DMS 273 (cell line): ENCODE measurements around the gene MYLK.
"Not testable (repeated sequence)": the region's sequence is repeated elsewhere in the genome, so short reads cannot be mapped to it uniquely, and the experiment has no call there.

Experiments used
- DNase-seq: peaks from one replicate; lab custom pipeline; 2025; ENCODE audit not compliant: unreplicated experiment; lab: John Stamatoyannopoulos, UW

The MYLK gene

GRCh38 chr3:123728014-123728413, 156.1 kb downstream of the MYLK start:
- no peak for DNase-seq

GRCh38 chr3:123725652-123726400, 158.3 kb downstream of the MYLK start:
- DNase-seq = peak; percentile 32

GRCh38 chr3:123724306-123724705, 159.8 kb downstream of the MYLK start:
- DNase-seq = peak; percentile 41

DNA sequence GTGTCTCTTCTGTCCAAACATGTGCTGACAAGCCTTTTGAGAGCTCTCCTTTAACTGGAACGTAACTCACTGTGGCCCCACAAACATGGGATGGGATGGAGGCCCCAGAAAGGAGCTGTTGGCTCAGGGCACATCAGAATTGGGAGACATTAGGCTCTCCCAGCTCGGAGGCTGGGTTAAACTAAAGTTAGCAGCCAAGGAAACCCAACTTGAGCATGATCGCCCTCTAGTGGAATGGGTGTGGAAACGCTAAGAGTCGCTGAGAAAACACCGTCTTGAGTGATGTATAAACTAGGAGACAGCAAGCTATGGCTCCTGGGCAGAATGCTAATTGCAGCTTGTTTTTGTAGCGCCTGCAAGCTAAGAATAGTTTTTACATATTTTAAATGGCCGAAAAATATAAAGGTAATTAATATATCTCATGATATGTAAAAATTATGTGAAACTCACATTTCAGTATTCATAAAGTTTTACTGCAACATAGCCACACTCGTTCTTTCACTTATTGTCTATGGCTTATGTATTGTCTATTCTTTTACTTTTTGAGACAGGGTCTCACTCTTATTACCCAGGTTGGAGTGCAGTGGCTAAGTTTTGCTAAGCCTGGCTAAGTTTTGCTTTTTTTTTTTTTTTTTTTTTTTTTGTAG, 160.5 kb downstream of the MYLK start:
- DNase-seq = peak; percentile 97

GRCh38 chr3:123723070-123723469, 161.1 kb downstream of the MYLK start:
- peak; percentile 37 for DNase-seq

DNA sequence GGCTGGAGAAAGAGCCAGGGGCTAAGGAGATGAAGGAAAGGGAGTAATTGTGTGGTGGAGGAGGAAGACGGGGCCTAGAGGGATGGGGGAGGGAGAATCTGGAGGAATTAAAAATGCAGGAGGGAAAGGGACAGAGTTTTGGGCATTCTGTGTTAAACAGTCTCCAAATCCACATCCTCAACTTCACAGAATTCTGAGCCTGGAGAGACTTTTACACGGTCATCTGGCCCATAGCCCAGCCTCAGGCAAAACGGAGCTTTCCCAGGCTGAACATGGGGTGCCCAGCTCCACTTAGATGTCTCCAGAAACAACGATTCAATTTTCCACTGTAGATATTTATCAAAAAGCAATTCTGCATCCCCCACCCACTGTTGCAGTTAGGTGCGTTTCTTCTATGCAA, 161.7 kb downstream of the MYLK start:
- no peak for DNase-seq

DNA sequence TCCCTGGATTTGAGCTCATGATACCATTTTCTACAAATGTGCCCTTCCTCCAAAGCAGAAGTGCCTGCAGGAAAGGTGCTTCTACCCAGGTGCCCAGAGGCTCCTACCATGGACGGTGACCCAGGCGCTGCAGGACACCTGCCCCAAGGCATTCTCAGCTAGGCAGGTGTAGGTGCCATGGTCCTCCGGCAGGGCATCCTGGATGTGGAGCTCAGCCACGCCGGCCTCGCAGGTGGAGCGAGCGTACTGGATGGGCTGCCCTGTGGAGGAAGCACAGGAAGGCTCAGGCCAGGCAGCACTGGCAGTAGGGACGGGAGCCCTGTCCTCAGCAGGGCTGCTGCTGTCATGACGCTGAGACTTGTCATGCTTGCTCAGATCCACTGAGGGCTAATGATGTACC, 162.1 kb downstream of the MYLK start:
- DNase-seq = no peak

DNA sequence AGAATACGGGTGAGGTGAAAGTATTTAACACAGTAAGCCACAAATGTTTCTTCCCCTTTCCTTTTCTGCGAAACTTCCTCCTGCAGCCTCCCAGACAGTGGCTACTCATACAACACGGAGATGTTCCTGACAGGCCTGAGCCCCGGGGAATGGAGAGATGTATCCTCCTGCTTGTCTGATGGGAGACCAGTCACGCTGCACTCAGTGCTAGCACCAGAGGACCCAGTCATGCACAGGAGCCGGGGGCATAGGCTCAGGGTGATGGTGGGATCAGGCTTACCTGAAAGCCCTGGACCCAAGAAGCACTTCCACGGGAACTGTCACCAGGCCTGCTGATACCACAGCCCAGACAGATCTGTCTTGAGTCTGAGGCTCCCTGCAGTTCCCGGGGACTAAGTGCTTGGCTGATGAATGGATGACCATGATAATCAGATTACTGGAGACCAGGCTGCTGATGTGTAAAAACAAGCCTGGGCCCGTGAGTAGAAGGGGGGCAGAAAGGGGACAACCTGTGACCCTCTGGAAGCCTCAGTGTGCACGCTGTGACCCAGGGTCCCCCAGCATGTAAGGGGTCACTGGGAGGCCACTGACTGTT, 162.9 kb downstream of the MYLK start:
- DNase-seq = not testable (repeated sequence)

GRCh38 chr3:123720638-123721037, 163.5 kb downstream of the MYLK start:
- no peak for DNase-seq

DNA sequence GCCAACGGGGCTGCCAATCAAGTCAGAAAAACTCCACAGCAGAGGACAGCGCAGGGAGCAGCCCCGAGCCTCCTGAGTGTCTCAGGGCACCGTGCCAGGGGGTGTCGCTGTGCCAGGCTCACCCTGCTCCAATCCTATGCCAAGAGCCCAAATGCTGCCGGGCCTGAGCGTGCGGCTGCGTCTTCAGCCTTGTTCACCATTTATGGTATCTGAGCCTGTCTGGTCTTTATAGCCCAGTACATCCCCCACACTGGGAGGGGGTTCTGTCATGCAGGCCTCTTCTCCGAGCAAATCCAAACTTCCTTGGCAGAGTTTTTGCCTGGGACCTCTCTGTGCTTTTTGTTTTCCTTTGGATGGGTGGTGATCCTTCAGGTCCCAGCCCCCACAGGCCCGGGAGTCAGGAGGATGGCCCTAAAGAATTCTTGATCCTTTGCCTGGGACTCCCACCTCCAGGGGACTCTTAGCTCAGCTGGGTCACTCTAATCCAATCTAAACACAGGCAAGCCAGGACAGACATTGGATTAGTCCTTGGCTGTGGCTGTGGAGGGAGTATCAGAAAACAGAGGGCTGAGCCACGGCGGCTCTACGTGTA, 164.2 kb downstream of the MYLK start:
- DNase-seq = peak; percentile 55

DNA sequence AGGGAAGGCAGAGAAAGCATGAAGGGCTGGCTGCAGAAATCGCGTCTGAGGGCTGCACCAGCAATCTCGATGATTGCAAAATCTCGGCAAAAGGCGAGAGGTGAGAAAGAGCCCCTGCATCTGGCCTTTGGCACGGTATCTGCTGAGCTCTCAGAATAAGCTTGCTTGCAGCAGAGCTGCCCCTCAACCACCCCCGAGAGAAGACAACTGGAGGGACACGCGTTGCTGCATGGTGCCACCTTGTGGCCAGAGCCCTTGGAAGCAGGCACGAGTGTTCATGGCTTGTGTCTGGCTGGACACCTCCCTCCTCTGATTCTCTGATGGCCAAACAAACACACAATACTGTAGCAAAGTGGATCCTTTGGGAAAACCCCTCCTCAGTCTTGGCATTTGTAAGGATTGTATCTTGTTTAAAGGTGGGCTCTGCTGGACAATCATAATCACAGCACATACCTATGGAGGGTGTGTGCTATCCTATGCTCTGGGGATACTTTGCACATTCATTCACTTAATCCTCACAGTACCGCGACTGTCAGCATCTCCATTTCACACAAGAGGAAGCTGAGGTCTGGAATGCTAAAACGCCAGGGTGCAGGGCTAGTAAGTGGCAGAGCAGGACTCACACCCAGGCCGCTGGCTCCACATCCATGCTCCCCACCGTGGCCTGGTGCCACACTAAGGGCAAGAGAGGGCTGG, 164.9 kb downstream of the MYLK start:
- peak; percentile 95 for DNase-seq

GRCh38 chr3:123718108-123718507, 166.0 kb downstream of the MYLK start:
- no peak for DNase-seq

DNA sequence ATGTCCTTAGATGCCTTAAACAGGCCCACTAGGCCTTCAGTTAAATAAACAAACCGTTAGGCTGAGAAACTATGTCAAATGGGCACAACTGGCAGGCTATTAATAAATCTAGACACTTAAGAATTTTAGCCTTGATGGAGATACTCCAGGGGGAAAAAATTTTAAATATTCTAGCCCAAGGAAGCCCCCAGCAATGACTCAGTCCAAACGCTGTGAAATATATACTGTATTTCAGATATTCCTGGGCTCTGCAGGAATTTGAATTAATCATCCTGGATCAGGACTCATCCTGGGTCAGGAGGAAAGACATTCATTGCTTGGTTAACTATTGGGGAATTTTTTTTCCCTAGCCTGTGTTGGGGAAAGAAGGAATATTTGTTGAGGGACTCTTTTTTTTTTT, 166.7 kb downstream of the MYLK start:
- not testable (repeated sequence) for DNase-seq

- no peak for DNase-seq
These were observed 167.7 kb downstream of the MYLK start for GRCh38 chr3:123716411-123716810.

GRCh38 chr3:123713211-123713610, 170.9 kb downstream of the MYLK start:
- no peak for DNase-seq

- DNase-seq = no peak
These were observed 171.9 kb downstream of the MYLK start for GRCh38 chr3:123712077-123712860.

GRCh38 chr3:123711356-123711755, 172.8 kb downstream of the MYLK start:
- no peak for DNase-seq

DNA sequence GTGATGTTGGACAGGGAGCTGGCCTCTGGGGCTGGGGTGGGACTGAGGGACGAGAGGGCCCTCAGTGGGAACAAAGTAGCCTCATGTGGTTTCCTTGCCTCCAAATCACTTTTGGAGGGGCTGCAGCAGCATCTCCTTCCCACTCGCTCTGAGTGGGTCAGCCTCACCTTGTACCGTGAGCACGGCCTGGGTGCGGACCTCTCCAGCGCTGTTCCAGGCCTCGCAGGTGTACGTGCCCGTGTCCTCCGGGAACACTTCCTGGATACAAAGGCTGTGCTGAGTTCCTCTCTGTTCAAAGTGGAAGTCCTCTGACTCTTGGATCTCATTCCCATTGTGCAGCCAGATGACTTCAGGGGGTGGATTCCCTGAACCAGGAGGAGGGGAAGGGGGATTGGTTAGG, 175.6 kb downstream of the MYLK start:
- no peak for DNase-seq

DNA sequence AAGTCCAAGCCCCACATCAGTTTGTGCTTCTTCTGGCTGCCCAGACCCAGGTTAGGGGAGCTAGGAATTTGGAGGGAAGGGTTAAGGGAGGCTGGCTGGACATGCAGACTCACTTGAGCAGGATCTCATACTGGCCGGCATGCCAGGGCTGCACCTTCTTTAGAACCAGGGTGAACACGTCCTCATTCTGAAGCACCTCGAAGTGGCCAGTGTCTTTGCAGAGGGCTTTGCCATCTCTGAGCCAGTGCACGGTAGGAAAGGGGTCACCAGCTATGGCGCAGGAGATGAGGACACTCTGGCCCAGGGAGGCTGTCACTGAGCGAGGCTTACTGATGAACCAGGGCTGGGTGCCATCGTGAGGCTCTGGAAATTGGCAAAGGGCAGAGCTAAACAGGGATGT, 176.5 kb downstream of the MYLK start:
- DNase-seq = not testable (repeated sequence)

DNA sequence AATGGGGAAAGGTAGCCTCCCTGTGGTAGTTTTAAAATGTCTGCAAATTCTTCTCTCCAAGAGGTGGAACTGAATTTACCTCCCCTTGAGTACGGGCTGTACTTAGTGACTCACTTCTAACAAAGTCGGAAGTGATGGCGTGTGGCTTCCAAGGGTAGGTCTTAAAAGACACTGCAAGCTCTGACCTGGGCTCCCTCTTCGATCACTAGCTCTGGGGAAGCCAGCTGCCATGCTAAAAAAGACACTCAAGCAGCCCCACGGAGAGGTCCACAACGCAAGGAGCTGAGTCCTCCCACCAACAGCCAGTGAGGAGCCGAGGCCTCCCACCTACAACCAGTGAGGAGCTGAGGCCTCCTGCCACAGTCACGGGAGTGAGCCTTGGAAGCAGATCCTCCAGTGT, 177.3 kb downstream of the MYLK start:
- no peak for DNase-seq
